HEK293 (cell line): ENCODE results near the gene TNFRSF14.
A peak's percentile ranks its signal among the peaks of the same experiment; 100 is the strongest.

Experiments
- CTCF ChIA-PET: fragments of 350-600 bp; formaldehyde crosslinking; extraction: SDS; loops from one replicate; lab custom pipeline; 2021; ENCODE audit warnings: antibody characterized with exemption; lab: Yijun Ruan, JAX
- POLR2A ChIA-PET: fragments of 300-600 bp; formaldehyde crosslinking; extraction: SDS; loops from one replicate; lab custom pipeline; 2020; ENCODE audit warnings: antibody characterized with exemption, inconsistent platforms; lab: Yijun Ruan, JAX
- H3K27ac ChIP-seq: fragments of 200-500 bp; sonication (Bioruptor generic); 2 replicates; pipeline ENCODE4 v1.5.1; 2014; ENCODE audit warnings: low read depth, low read length, control low read depth, inconsistent platforms; ENCODE audit errors: extremely low read depth
- H3K36me3 ChIP-seq, 2 experiments: fragments of 200-500 bp in 1 of 2; sonication (Bioruptor generic) in 1 of 2; 1 replicate in 1 of 2; 2 replicates in 1 of 2; pipeline ENCODE4 v1.5.1; 2014 to 2017; ENCODE audit warnings: inconsistent platforms in 2 of 2, low read length in 2 of 2; ENCODE audit not compliant: control insufficient read depth in 2 of 2, insufficient read depth in 1 of 2
- H3K4me1 ChIP-seq: fragments of 200-500 bp; sonication (Bioruptor generic); 2 replicates; pipeline ENCODE4 v1.5.1; 2014; ENCODE audit warnings: mild to moderate bottlenecking, low read length, inconsistent platforms; ENCODE audit not compliant: control insufficient read depth, insufficient read depth
- H3K4me3 ChIP-seq: 2 replicates; pipeline ENCODE4 v1.5.1; 2011; ENCODE audit warnings: low read depth, mild to moderate bottlenecking, control low read depth, low read length, moderate library complexity
- H3K9me3 ChIP-seq: fragments of 200-500 bp; sonication (Bioruptor generic); 2 replicates; pipeline ENCODE4 v1.5.1; 2014; ENCODE audit warnings: low read depth, low read length, inconsistent platforms; ENCODE audit not compliant: control insufficient read depth, insufficient read depth
- BCL11A ChIP-seq: fragments of 450-650 bp; formaldehyde crosslinking; IDR thresholded peaks from 2 replicates; pipeline ENCODE4 v1.5.1; 2016; ENCODE audit warnings: low read depth, missing biosample characterization, missing genetic modification characterization
- GLI2 ChIP-seq: fragments of 450-650 bp; formaldehyde crosslinking; IDR thresholded peaks from 2 replicates; pipeline ENCODE4; 2017; ENCODE audit warnings: missing biosample characterization, missing genetic modification characterization, low read depth, borderline replicate concordance
- GLIS2 ChIP-seq: fragments of 450-650 bp; formaldehyde crosslinking; IDR thresholded peaks from 2 replicates; pipeline ENCODE4 v1.5.1; 2016; ENCODE audit warnings: missing biosample characterization, missing genetic modification characterization
- KLF1 ChIP-seq: fragments of 450-650 bp; formaldehyde crosslinking; IDR thresholded peaks from 2 replicates; pipeline ENCODE4 v1.5.1; 2016; ENCODE audit warnings: missing biosample characterization, missing genetic modification characterization
- KLF10 ChIP-seq: fragments of 450-650 bp; IDR thresholded peaks from 2 replicates; pipeline ENCODE4 v1.5.1; 2018; ENCODE audit warnings: missing biosample characterization, mild to moderate bottlenecking, missing genetic modification characterization
- MZF1 ChIP-seq: fragments of 450-650 bp; formaldehyde crosslinking; IDR thresholded peaks from 2 replicates; pipeline ENCODE4 v1.5.1; 2017; ENCODE audit warnings: missing biosample characterization, missing genetic modification characterization, borderline replicate concordance
- PATZ1 ChIP-seq: fragments of 450-650 bp; formaldehyde crosslinking; IDR thresholded peaks from 2 replicates; pipeline ENCODE4 v1.5.1; 2016; ENCODE audit warnings: missing biosample characterization, missing genetic modification characterization
- SP2 ChIP-seq: fragments of 450-650 bp; formaldehyde crosslinking; IDR thresholded peaks from 2 replicates; pipeline ENCODE4 v1.5.1; 2016; ENCODE audit warnings: missing biosample characterization, missing genetic modification characterization
- SP3 ChIP-seq: fragments of 450-650 bp; formaldehyde crosslinking; IDR thresholded peaks from 2 replicates; pipeline ENCODE4 v1.5.1; 2016; ENCODE audit warnings: missing biosample characterization, missing genetic modification characterization
- ZBTB21 ChIP-seq: fragments of 450-650 bp; formaldehyde crosslinking; IDR thresholded peaks from 2 replicates; pipeline ENCODE4 v1.5.1; 2017; ENCODE audit warnings: missing biosample characterization, missing genetic modification characterization
- ZBTB7A ChIP-seq: fragments of 450-650 bp; formaldehyde crosslinking; IDR thresholded peaks from 2 replicates; pipeline ENCODE4 v1.5.1; 2016; ENCODE audit warnings: low read depth, missing biosample characterization, missing genetic modification characterization
- ZEB2 ChIP-seq: fragments of 450-650 bp; formaldehyde crosslinking; IDR thresholded peaks from 2 replicates; pipeline ENCODE4 v1.5.1; 2016; ENCODE audit warnings: missing biosample characterization, missing genetic modification characterization
- ZNF10 ChIP-seq: fragments of 450-650 bp; formaldehyde crosslinking; IDR thresholded peaks from 2 replicates; pipeline ENCODE4 v1.5.1; 2017; ENCODE audit warnings: missing biosample characterization, missing genetic modification characterization
- ZNF132 ChIP-seq: fragments of 450-650 bp; formaldehyde crosslinking; IDR thresholded peaks from 2 replicates; pipeline ENCODE4 v1.5.1; 2017; ENCODE audit warnings: missing biosample characterization, missing genetic modification characterization, borderline replicate concordance
- ZNF133 ChIP-seq: fragments of 450-650 bp; formaldehyde crosslinking; IDR thresholded peaks from 2 replicates; pipeline ENCODE4 v1.5.1; 2016; ENCODE audit warnings: missing biosample characterization, missing genetic modification characterization
- ZNF157 ChIP-seq: fragments of 450-650 bp; formaldehyde crosslinking; IDR thresholded peaks from 2 replicates; pipeline ENCODE4 v1.5.1; 2016; ENCODE audit warnings: missing biosample characterization, missing genetic modification characterization
- ZNF169 ChIP-seq: fragments of 450-650 bp; formaldehyde crosslinking; IDR thresholded peaks from 2 replicates; pipeline ENCODE4 v1.5.1; 2016; ENCODE audit warnings: missing biosample characterization, missing genetic modification characterization
- ZNF174 ChIP-seq: fragments of 450-650 bp; formaldehyde crosslinking; IDR thresholded peaks from 2 replicates; pipeline ENCODE4 v1.5.0; 2017; ENCODE audit warnings: missing biosample characterization, mild to moderate bottlenecking, missing genetic modification characterization
- ZNF202 ChIP-seq: fragments of 450-650 bp; formaldehyde crosslinking; IDR thresholded peaks from 2 replicates; pipeline ENCODE4 v1.5.1; 2016; ENCODE audit warnings: missing biosample characterization, missing genetic modification characterization, borderline replicate concordance
- ZNF311 ChIP-seq: fragments of 450-650 bp; formaldehyde crosslinking; IDR thresholded peaks from 2 replicates; pipeline ENCODE4 v1.5.1; 2017; ENCODE audit warnings: missing biosample characterization, missing genetic modification characterization, borderline replicate concordance
- ZNF335 ChIP-seq: fragments of 450-650 bp; formaldehyde crosslinking; conservative IDR thresholded peaks from 2 replicates; pipeline ENCODE4 v1.5.1; 2016; ENCODE audit warnings: missing biosample characterization, missing genetic modification characterization
- ZNF362 ChIP-seq: fragments of 450-650 bp; formaldehyde crosslinking; IDR thresholded peaks from 2 replicates; pipeline ENCODE4 v1.5.1; 2016; ENCODE audit warnings: missing biosample characterization, missing genetic modification characterization
- ZNF423 ChIP-seq: fragments of 450-650 bp; formaldehyde crosslinking; IDR thresholded peaks from 2 replicates; pipeline ENCODE4 v1.5.1; 2016; ENCODE audit warnings: missing biosample characterization, missing genetic modification characterization
- ZNF426 ChIP-seq: fragments of 450-650 bp; formaldehyde crosslinking; IDR thresholded peaks from 2 replicates; pipeline ENCODE4 v1.5.1; 2017; ENCODE audit warnings: missing biosample characterization, missing genetic modification characterization, mild to moderate bottlenecking, inconsistent platforms, moderate library complexity
- ZNF530 ChIP-seq: fragments of 450-650 bp; formaldehyde crosslinking; IDR thresholded peaks from 2 replicates; pipeline ENCODE4 v1.5.1; 2016; ENCODE audit warnings: low read depth, missing biosample characterization, missing genetic modification characterization
- ZNF558 ChIP-seq: fragments of 450-650 bp; formaldehyde crosslinking; IDR thresholded peaks from 2 replicates; pipeline ENCODE4 v1.5.1; 2016; ENCODE audit warnings: missing biosample characterization, missing genetic modification characterization
- ZNF571 ChIP-seq: fragments of 450-650 bp; formaldehyde crosslinking; IDR thresholded peaks from 2 replicates; pipeline ENCODE4 v1.5.0; 2017; ENCODE audit warnings: missing biosample characterization, missing genetic modification characterization
- ZNF610 ChIP-seq: fragments of 450-650 bp; formaldehyde crosslinking; IDR thresholded peaks from 2 replicates; pipeline ENCODE4 v1.5.1; 2016; ENCODE audit warnings: missing biosample characterization, missing genetic modification characterization, borderline replicate concordance
- ZNF624 ChIP-seq: fragments of 450-650 bp; formaldehyde crosslinking; IDR thresholded peaks from 2 replicates; pipeline ENCODE4 v1.5.1; 2017; ENCODE audit warnings: missing biosample characterization, missing genetic modification characterization
- ZNF677 ChIP-seq: fragments of 450-650 bp; IDR thresholded peaks from 2 replicates; pipeline ENCODE4 v1.5.0; 2018; ENCODE audit warnings: missing biosample characterization, mild to moderate bottlenecking, missing genetic modification characterization, moderate library complexity
- ZNF704 ChIP-seq: fragments of 450-650 bp; formaldehyde crosslinking; IDR thresholded peaks from 2 replicates; pipeline ENCODE4 v1.5.1; 2016; ENCODE audit warnings: missing biosample characterization, missing genetic modification characterization
- ZNF76 ChIP-seq: fragments of 450-650 bp; formaldehyde crosslinking; IDR thresholded peaks from 2 replicates; pipeline ENCODE4; 2016; ENCODE audit warnings: low read depth, missing biosample characterization, missing genetic modification characterization, borderline replicate concordance
- TF ChIP-seq, protein P1 (sequence below): fragments of 450-650 bp; formaldehyde crosslinking; IDR thresholded peaks from 2 replicates; pipeline ENCODE4 v1.5.1; 2017; ENCODE audit warnings: missing biosample characterization, missing genetic modification characterization

Gene TNFRSF14

DNA sequence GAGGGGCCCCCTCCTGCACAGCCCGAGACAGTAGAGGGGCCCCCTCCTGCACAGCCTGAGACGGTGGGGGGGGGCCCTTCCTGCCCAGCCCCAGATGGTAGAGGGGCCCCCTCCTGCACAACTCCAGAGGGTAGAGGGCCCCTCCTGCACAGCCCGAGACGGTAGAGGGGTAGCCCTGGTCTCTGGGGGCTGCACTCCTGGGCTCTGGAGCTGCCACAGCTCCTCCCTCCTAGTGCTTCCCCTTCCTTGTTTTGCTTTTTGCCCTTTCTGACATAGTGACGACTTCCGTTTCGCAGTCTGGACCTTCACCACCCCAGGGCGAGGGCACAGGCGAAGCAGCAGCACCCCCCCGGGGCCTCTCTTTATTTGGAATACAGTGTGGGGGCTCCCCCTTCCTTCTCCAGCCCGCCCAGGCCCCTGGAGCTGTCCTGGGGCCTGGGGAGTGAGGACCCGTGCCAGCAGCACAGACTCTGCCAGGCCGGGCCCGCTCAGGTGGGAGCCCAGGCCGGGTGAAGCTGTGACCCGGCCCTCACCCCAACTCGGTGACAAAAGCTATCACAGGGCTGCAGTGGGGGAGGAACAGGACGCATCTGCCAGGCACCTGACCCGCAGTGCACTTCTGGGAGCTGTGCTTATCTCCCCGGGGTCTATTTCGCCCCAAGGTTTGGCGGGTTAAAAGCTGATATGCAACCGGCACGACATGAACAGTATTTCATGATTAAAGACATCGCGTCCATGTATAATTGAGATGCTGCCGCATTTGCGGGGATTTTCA lies 29.3 kb downstream of the TNFRSF14 start:
- ChIA-PET CTCF (interaction anchor here (0.7 to 0.9 kb wide), 3 partner anchors 171 to 373 kb away, joined by 3 read pairs; no protein-coding TSS in a partner anchor), POLR2A (interaction anchor here (0.7 to 1.1 kb wide), 7 partner anchors 14 to 55 kb away, joined by 3 to 5 read pairs (median 3); no protein-coding TSS in a partner anchor)
- Histone ChIP-seq H3K36me3 (peaks cover 0 to 16% of the 10 kb centered on the region in 2 experiments; a peak in 1 of 3 replicates), H3K4me1 (peaks cover 4% of the 10 kb centered on the region), H3K27ac (peak overlapping the region; percentile 45; the same call in 1 of the 2 replicates), H3K4me3 (peak overlapping the region; percentile 73), H3K9me3 (no peaks in the 10 kb centered on the region)
- TF ChIP-seq ZNF202 (tag by site-specific recombination) (no peak), ZBTB21 (tag by site-specific recombination) (no peak), KLF10 (tag by site-specific recombination) (no peak), BCL11A (tag by site-specific recombination) (no peak; the same call in 1 of the 2 replicates), ZNF362 (tag by site-specific recombination) (no peak), ZNF133 (tag by site-specific recombination) (no peak), ZNF132 (tag by site-specific recombination) (no peak), ZNF426 (tag by site-specific recombination) (no peak), ZEB2 (tag by site-specific recombination) (no peak), KLF1 (tag by site-specific recombination) (no peak), ZNF157 (tag by site-specific recombination) (no peak), ZNF169 (tag by site-specific recombination) (no peak), ZNF704 (no peak), ZBTB7A (no peak), GLIS2 (peak; percentile 59), ZNF311 (tag by site-specific recombination) (no peak), ZNF624 (tag by site-specific recombination) (no peak), ZNF530 (no peak), ZNF571 (tag by site-specific recombination) (no peak), SP2 (tag by site-specific recombination) (0 out of 2 replicates have a peak, but pooled peaks have one; percentile 31), ZNF335 (tag by site-specific recombination) (peak; percentile 98), ZNF10 (tag by site-specific recombination) (0 out of 2 replicates have a peak, but pooled peaks have one; percentile 16), MZF1 (tag by site-specific recombination) (no peak), GLI2 (tag by site-specific recombination) (no peak), ZNF610 (tag by site-specific recombination) (no peak), PATZ1 (tag by site-specific recombination) (peak; percentile 61), ZNF677 (tag by site-specific recombination) (no peak), ZNF423 (no peak; the same call in 1 of the 2 replicates), SP3 (tag by site-specific recombination) (no peak), ZNF558 (tag by site-specific recombination) (no peak), ZNF76 (no peak), ZNF174 (tag by site-specific recombination) (no peak)
- TF ChIP-seq, protein P1, sequence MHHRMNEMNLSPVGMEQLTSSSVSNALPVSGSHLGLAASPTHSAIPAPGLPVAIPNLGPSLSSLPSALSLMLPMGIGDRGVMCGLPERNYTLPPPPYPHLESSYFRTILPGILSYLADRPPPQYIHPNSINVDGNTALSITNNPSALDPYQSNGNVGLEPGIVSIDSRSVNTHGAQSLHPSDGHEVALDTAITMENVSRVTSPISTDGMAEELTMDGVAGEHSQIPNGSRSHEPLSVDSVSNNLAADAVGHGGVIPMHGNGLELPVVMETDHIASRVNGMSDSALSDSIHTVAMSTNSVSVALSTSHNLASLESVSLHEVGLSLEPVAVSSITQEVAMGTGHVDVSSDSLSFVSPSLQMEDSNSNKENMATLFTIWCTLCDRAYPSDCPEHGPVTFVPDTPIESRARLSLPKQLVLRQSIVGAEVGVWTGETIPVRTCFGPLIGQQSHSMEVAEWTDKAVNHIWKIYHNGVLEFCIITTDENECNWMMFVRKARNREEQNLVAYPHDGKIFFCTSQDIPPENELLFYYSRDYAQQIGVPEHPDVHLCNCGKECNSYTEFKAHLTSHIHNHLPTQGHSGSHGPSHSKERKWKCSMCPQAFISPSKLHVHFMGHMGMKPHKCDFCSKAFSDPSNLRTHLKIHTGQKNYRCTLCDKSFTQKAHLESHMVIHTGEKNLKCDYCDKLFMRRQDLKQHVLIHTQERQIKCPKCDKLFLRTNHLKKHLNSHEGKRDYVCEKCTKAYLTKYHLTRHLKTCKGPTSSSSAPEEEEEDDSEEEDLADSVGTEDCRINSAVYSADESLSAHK (tag by site-specific recombination): no peak
